ENCODE results near the gene CHD5.

DNA sequence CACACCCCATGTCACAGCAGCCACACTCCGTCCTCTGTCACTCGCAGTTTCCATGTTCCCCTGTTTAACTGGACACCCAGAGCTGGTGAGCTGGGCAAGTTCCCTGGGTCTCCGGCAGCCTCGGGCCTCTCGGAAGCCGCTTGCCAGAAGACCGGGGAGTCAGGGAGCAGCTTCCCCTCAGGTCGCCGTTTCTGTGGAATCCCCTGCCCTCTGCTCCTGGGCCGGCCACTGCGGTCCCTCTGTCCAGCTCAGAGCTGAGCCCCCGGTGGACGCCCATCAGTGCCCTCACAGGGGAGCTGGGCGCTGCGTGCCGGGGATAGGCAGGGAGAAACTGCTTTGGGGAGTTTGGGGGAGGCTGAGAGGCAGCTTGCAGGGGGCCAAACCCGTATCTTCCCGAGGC lies 96.7 kb downstream of the CHD5 start:
- no peak for TF ChIP-seq POLR2A (IDR thresholded peaks at IDR 0.05)
- TF ChIP-seq, protein P1, sequence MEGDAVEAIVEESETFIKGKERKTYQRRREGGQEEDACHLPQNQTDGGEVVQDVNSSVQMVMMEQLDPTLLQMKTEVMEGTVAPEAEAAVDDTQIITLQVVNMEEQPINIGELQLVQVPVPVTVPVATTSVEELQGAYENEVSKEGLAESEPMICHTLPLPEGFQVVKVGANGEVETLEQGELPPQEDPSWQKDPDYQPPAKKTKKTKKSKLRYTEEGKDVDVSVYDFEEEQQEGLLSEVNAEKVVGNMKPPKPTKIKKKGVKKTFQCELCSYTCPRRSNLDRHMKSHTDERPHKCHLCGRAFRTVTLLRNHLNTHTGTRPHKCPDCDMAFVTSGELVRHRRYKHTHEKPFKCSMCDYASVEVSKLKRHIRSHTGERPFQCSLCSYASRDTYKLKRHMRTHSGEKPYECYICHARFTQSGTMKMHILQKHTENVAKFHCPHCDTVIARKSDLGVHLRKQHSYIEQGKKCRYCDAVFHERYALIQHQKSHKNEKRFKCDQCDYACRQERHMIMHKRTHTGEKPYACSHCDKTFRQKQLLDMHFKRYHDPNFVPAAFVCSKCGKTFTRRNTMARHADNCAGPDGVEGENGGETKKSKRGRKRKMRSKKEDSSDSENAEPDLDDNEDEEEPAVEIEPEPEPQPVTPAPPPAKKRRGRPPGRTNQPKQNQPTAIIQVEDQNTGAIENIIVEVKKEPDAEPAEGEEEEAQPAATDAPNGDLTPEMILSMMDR (IDR thresholded peaks at IDR 0.05 in 4 of 5, conservative IDR thresholded peaks at IDR 0.05 in 1 of 5), result no peak

Measured in gastrocnemius medialis (tissue), 4 donors.